Activated CD8-positive, alpha-beta memory T cell treated with anti-CD3 and anti-CD28 coated beads, Interleukin-2, amount 50 U/mL, for 1 hour (primary cell): ENCODE measurements around the gene HSPBP1.

Experiments
- DNase-seq: peaks from one replicate; pipeline ENCODE4 v3.0.0-alpha.2; 2020; ENCODE audit errors: extremely low read depth

Gene HSPBP1

GRCh38 chr19:55255618-55256423, 24.1 kb downstream of the HSPBP1 start:
- no peak for DNase-seq

- no peak for DNase-seq
Observed at GRCh38 chr19:55254625-55254977, 25.3 kb downstream of the HSPBP1 start.

- DNase-seq = no peak
Observed at GRCh38 chr19:55253842-55254624, 25.9 kb downstream of the HSPBP1 start.

- no peak for DNase-seq
Observed at GRCh38 chr19:55252760-55253663, 26.9 kb downstream of the HSPBP1 start.

- no peak for DNase-seq
Observed at GRCh38 chr19:55251341-55252081, 28.4 kb downstream of the HSPBP1 start.

GRCh38 chr19:55250262-55251036, 29.5 kb downstream of the HSPBP1 start:
- DNase-seq = no peak

- no peak for DNase-seq
Observed at GRCh38 chr19:55249841-55250240, 30.1 kb downstream of the HSPBP1 start.

GRCh38 chr19:55248704-55249103, 31.2 kb downstream of the HSPBP1 start:
- no peak for DNase-seq

- no peak for DNase-seq
Observed at GRCh38 chr19:55248166-55248675, 31.7 kb downstream of the HSPBP1 start.

- DNase-seq = no peak
Observed at GRCh38 chr19:55247621-55248099, 32.2 kb downstream of the HSPBP1 start.

- no peak for DNase-seq
Observed at GRCh38 chr19:55246462-55247451, 33.2 kb downstream of the HSPBP1 start.

GRCh38 chr19:55245236-55245904, 34.5 kb downstream of the HSPBP1 start:
- DNase-seq = no peak

- DNase-seq = no peak
Observed at GRCh38 chr19:55244004-55244680, 35.8 kb downstream of the HSPBP1 start.

GRCh38 chr19:55242517-55242916, 37.4 kb downstream of the HSPBP1 start:
- no peak for DNase-seq

- no peak for DNase-seq
Observed at GRCh38 chr19:55241935-55242464, 37.9 kb downstream of the HSPBP1 start.

- no peak for DNase-seq
Observed at GRCh38 chr19:55241143-55241934, 38.6 kb downstream of the HSPBP1 start.

GRCh38 chr19:55240713-55241020, 39.2 kb downstream of the HSPBP1 start:
- no peak for DNase-seq
